ENCODE data around the gene LRRC4B. TPM values are rescaled to one million over a fixed set of nuclear protein-coding genes. Genes with fewer than 3 reads are reported as not detected.

LRRC4B gene
- total and polyA plus RNA-seq, 2 donors from 2014 or later = 1.2 to 2.6 TPM

GRCh38 chr19:50522881-50523280, 45.4 kb downstream of the LRRC4B start:
- no peaks in the 10 kb centered on the region for H3K36me3 ChIP-seq (ENCODE audit: control insufficient read depth in 2 of 3, insufficient read depth in 3 of 3, low read length in 3 of 3)
- no peaks in the 10 kb centered on the region for H3K27me3 ChIP-seq (ENCODE audit: control insufficient read depth, insufficient read depth, low read length)
- no peaks in the 10 kb centered on the region for H3K9me3 ChIP-seq (ENCODE audit: control insufficient read depth in 2 of 3, insufficient read depth in 1 of 3, low read length in 3 of 3)
- H3K9ac ChIP-seq (ENCODE audit: low read length in 3 of 3) = no peak overlapping the region
- FAIRE-seq (no peak), DNase-seq (peak in 1 of 5 donors; percentile 49)
- H3K4me3 ChIP-seq (ENCODE audit: low read length in 3 of 3) = no peak overlapping the region
- intact Hi-C loops (cut with DNase I) = no loop called here
- H3K27ac ChIP-seq (ENCODE audit: low read depth in 2 of 2, low read length in 2 of 2) = no peak overlapping the region
- no peaks in the 10 kb centered on the region for H3K4me1 ChIP-seq (ENCODE audit: control insufficient read depth in 2 of 3, insufficient read depth in 2 of 3, low read depth in 1 of 3, low read length in 3 of 3)
- no peak for TF ChIP-seq CTCF (IDR thresholded peaks at IDR 0.05; ENCODE audit: borderline replicate concordance, extremely low read depth, insufficient read depth)

GRCh38 chr19:50520822-50521465, 47.3 kb downstream of the LRRC4B start:
- Histone ChIP-seq H3K4me1 (ENCODE audit: control insufficient read depth in 2 of 3, insufficient read depth in 2 of 3, low read depth in 1 of 3, low read length in 3 of 3) (no peaks in the 10 kb centered on the region), H3K36me3 (ENCODE audit: control insufficient read depth in 2 of 3, insufficient read depth in 3 of 3, low read length in 3 of 3) (no peaks in the 10 kb centered on the region), H3K27me3 (ENCODE audit: control insufficient read depth, insufficient read depth, low read length) (no peaks in the 10 kb centered on the region), H3K9ac (ENCODE audit: low read length in 3 of 3) (no peak overlapping the region), H3K27ac (ENCODE audit: low read depth in 2 of 2, low read length in 2 of 2) (no peak overlapping the region), H3K4me3 (ENCODE audit: low read length in 3 of 3) (no peak overlapping the region), H3K9me3 (ENCODE audit: control insufficient read depth in 2 of 3, insufficient read depth in 1 of 3, low read length in 3 of 3) (no peaks in the 10 kb centered on the region)
- DNase-seq = peak in 1 of 5 donors; percentile 46
- intact Hi-C loops (cut with DNase I) = no loop called here
- TF ChIP-seq CTCF (IDR thresholded peaks at IDR 0.05; ENCODE audit: borderline replicate concordance, extremely low read depth, insufficient read depth) = no peak
- no peak for FAIRE-seq

GRCh38 chr19:50519006-50519575, 49.1 kb downstream of the LRRC4B start:
- intact Hi-C loops (cut with DNase I) = no loop called here

More at GRCh38 chr19:50519006-50519575, 49.1 kb downstream of the LRRC4B start:
- Histone ChIP-seq H3K36me3 (ENCODE audit: control insufficient read depth in 2 of 3, insufficient read depth in 3 of 3, low read length in 3 of 3) (no peaks in the 10 kb centered on the region), H3K27ac (ENCODE audit: low read depth in 2 of 2, low read length in 2 of 2) (no peak overlapping the region), H3K27me3 (ENCODE audit: control insufficient read depth, insufficient read depth, low read length) (no peaks in the 10 kb centered on the region), H3K9ac (ENCODE audit: low read length in 3 of 3) (no peak overlapping the region), H3K4me1 (ENCODE audit: control insufficient read depth in 2 of 3, insufficient read depth in 2 of 3, low read depth in 1 of 3, low read length in 3 of 3) (no peaks in the 10 kb centered on the region), H3K4me3 (ENCODE audit: low read length in 3 of 3) (no peak overlapping the region), H3K9me3 (ENCODE audit: control insufficient read depth in 2 of 3, insufficient read depth in 1 of 3, low read length in 3 of 3) (no peaks in the 10 kb centered on the region)
- FAIRE-seq (no peak), DNase-seq (peak in 1 of 5 donors; percentile 46)
- no peak for TF ChIP-seq CTCF (IDR thresholded peaks at IDR 0.05; ENCODE audit: borderline replicate concordance, extremely low read depth, insufficient read depth)
